Psoas muscle (tissue), 8 donors: ENCODE measurements around the gene HTR6. TPM values are rescaled to one million over a fixed set of nuclear protein-coding genes. Genes with fewer than 3 reads are reported as not detected.
A peak's percentile ranks its signal among the peaks of the same experiment; 100 is the strongest.

Experiments
- ATAC-seq, 4 donors: fragments of 200-7000 bp; cut with Tn5 transposase; one replicate each; pipeline ENCODE4 v1.9.1; 2020; ENCODE audit warnings: moderate library complexity in 3 of 4, mild to moderate bottlenecking in 2 of 4
- DNase-seq, 2 donors: peaks; one replicate each; pipeline ENCODE4 v3.0.0-alpha.2; 2020
- H3K27ac ChIP-seq: fragments of 200-600 bp; one replicate; pipeline ENCODE4 v1.8.0; 2022
- H3K27me3 ChIP-seq, 3 donors: fragments of 200-600 bp in 1 of 3; one replicate each; pipeline versions ENCODE4 v1.6.1 to v1.8.0; 2013 to 2022; ENCODE audit warnings: low read length in 2 of 3, mild to moderate bottlenecking in 2 of 3, moderate library complexity in 1 of 3; ENCODE audit not compliant: insufficient read depth in 3 of 3
- H3K36me3 ChIP-seq, 2 donors: fragments of 200-600 bp in 1 of 2; one replicate each; pipeline versions ENCODE4 v1.6.1 to v1.8.0; 2013 to 2022; ENCODE audit warnings: low read depth in 1 of 2, mild to moderate bottlenecking in 1 of 2, moderate library complexity in 1 of 2; ENCODE audit not compliant: insufficient read depth in 1 of 2
- H3K4me1 ChIP-seq: fragments of 200-600 bp; one replicate; pipeline ENCODE4 v1.8.0; 2022
- H3K4me3 ChIP-seq: fragments of 200-600 bp; one replicate; pipeline ENCODE4 v1.8.0; 2022; ENCODE audit warnings: mild to moderate bottlenecking
- H3K9me3 ChIP-seq: fragments of 200-600 bp; one replicate; pipeline ENCODE4 v1.8.0; 2022
- WGBS, 3 donors: extraction: QIAGEN DNeasy Blood & Tissue Kit; methylation state at CpG; one replicate each; pipeline versions ENCODE4 v1.1.6 to v1.1.7; 2013; 5-methylcytosine and 5-hydroxymethylcytosine counted together
- intact Hi-C, 2 donors: fragments of 100-400 bp; cut with DNase I; formaldehyde crosslinking; loops; one replicate each; pipeline versions ENCODE4 v1.11.0 to v1.14.2; 2022
- polyA plus RNA-seq, 3 donors: library from polyadenylated mRNA; stranded (reverse); fragments of 200-250 nt; gene quantifications; one replicate each; pipeline ENCODE4 v1.2.3, GENCODE V29; 2013
- total RNA-seq, 4 donors: library from RNA; stranded (reverse); fragmentation: NEBNext Ultra II Directional in 2 of 4; extraction: Animal tissue kit (Norgen Biotek cat#: 25700) in 2 of 4; gene quantifications; one replicate each; pipeline versions ENCODE4 v1.2.1 to v1.2.4, GENCODE V29; 2021 to 2023
- TF ChIP-seq, protein P1 (sequence below): fragments of 200-600 bp; IDR thresholded peaks from one replicate; pipeline ENCODE4 v1.8.0; 2022; ENCODE audit warnings: antibody characterized with exemption
- donor health status: healthy with polysubstance abuse.
- donor health status: DM: no; HTN: no; CAD: no; lungs with moderate emphysema.
- donor health status: Bipolar disorder and iron deficiency.
- donor health status: healthy.
- donor health status: DM: yes; HTN: yes; CAD: no.
- donor health status: DM: no; HTN: no; CAD: no.
- donor health status: DM: no; HTN: no; CAD: no.
- donor health status: DM: yes; HTN: yes; CAD: no.

The HTR6 gene
- total and polyA plus RNA-seq, 7 donors, result not detected

DNA sequence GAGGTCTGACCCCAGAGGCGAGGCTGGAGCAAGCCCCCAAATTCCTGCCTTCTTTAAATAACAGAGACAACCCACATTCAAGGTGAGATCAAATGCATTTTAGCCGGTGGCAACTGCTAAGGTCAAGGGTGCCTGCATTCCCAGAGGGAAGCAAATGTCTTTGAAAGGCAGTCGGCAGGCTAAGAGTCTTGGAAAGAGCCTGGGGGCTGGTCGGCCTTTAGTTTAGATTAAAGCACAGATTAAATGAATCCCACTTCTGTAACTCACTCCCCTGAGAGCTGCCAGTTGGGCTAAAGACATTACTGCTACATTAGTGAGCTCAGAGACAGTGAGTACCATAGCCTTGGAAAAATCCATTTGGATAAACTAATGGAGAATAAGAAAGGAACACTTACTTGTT, 59.2 kb downstream of the HTR6 start:
- H3K4me3 ChIP-seq, result no peak overlapping the region
- H3K4me1 ChIP-seq, result no peaks in the 10 kb centered on the region
- H3K27me3 ChIP-seq, result no peaks in the 10 kb centered on the region
- peaks cover 0 to 4% of the 10 kb centered on the region in 2 donors for H3K36me3 ChIP-seq
- TF ChIP-seq, protein P1, sequence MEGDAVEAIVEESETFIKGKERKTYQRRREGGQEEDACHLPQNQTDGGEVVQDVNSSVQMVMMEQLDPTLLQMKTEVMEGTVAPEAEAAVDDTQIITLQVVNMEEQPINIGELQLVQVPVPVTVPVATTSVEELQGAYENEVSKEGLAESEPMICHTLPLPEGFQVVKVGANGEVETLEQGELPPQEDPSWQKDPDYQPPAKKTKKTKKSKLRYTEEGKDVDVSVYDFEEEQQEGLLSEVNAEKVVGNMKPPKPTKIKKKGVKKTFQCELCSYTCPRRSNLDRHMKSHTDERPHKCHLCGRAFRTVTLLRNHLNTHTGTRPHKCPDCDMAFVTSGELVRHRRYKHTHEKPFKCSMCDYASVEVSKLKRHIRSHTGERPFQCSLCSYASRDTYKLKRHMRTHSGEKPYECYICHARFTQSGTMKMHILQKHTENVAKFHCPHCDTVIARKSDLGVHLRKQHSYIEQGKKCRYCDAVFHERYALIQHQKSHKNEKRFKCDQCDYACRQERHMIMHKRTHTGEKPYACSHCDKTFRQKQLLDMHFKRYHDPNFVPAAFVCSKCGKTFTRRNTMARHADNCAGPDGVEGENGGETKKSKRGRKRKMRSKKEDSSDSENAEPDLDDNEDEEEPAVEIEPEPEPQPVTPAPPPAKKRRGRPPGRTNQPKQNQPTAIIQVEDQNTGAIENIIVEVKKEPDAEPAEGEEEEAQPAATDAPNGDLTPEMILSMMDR, result no peak
- 74 to 77% (median 75%) methylated on average over 4 of the region's 4 CpGs for WGBS, 3 donors
- DNase-seq (no peak), ATAC-seq (no peak)
- H3K9me3 ChIP-seq, result no peaks in the 10 kb centered on the region
- no peak overlapping the region for H3K27ac ChIP-seq
- intact Hi-C loops, result loop anchor here in 1 of 2 donors (10.0 kb wide), 1 partner anchor 141 kb away; no protein-coding TSS in a partner anchor

DNA sequence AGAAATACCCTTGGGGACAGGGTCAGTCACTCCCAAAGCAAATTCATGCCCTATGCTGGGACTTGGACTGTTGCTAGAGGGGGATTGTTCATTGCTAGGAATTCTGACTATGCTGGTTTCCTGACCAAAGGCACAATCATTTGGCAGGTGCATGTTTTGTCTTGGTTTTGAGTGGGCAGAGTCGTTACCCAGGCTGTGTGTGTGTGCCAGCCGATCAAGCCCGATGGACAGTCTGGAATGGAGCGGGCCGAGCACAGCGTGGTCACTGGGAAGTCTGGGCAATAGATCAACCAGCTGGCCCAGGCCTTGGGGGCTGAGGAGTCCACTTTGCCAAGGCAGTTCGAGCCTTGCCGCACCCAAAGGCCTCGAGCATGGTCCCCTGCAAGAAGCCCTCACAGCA, 60.9 kb downstream of the HTR6 start:
- WGBS, 3 donors, result 66 to 84% (median 77%) methylated on average over 9 of the region's 9 CpGs
- no peak overlapping the region for H3K4me3 ChIP-seq
- H3K4me1 ChIP-seq, result no peaks in the 10 kb centered on the region
- TF ChIP-seq, protein P1, result no peak
- no peaks in the 10 kb centered on the region for H3K27me3 ChIP-seq
- H3K9me3 ChIP-seq, result peaks cover 5% of the 10 kb centered on the region
- intact Hi-C loops, result loop anchor here in 1 of 2 donors (10.0 kb wide), 1 partner anchor 139 kb away; no protein-coding TSS in a partner anchor
- ATAC-seq (no peak), DNase-seq (no peak)
- no peak overlapping the region for H3K27ac ChIP-seq
- H3K36me3 ChIP-seq, result peaks cover 0 to 4% of the 10 kb centered on the region in 2 donors

DNA sequence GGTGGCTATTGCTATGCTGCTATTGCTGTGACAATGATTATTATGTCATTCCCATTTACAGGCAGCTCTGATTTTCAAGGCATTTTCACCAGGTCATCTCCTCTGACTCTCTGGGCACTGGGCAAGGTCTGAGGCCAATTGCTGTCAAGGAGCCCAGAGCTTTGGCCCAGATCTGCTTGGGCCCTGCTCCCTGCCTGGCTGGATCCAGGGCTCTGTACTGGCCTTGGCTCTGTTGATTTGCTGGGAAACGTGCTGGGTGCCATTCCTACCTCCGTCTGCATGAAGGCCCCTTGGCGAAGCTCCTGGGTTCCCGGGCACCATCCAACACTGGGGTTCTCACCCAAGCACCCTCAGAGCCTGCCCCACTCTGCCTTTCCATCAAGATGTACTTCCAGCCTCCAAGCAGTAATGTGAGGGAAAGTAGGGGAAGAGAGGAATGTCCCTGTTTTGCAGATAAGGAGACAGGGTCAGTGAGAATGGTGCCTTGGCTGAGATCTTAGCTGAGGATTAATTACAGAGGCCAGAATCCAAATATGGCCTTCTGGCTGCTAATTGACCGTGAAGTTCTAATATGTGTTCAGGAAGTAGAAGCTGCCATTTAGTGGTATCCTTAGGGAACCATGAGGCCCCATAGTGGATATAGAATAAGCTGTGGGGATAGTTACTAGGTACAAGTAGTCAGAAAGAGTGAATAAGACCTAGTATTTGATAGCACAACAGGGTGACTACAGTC, 63.9 kb downstream of the HTR6 start:
- ATAC-seq (peak; percentile 48 to 80 (median 67)), DNase-seq (no peak)
- peaks cover 0 to 4% of the 10 kb centered on the region in 2 donors for H3K36me3 ChIP-seq
- TF ChIP-seq, protein P1, result no peak
- H3K4me3 ChIP-seq, result no peak overlapping the region
- H3K9me3 ChIP-seq, result peaks cover 5% of the 10 kb centered on the region
- 26 to 42% (median 30%) methylated on average over 5 of the region's 5 CpGs for whole genome bisulfite sequencing, 3 donors
- no peak overlapping the region for H3K27ac ChIP-seq
- intact Hi-C loops, result loop anchor here in 1 of 2 donors (10.0 kb wide), 1 partner anchor 136 kb away; no protein-coding TSS in a partner anchor
- H3K4me1 ChIP-seq, result no peaks in the 10 kb centered on the region
- no peaks in the 10 kb centered on the region for H3K27me3 ChIP-seq

DNA sequence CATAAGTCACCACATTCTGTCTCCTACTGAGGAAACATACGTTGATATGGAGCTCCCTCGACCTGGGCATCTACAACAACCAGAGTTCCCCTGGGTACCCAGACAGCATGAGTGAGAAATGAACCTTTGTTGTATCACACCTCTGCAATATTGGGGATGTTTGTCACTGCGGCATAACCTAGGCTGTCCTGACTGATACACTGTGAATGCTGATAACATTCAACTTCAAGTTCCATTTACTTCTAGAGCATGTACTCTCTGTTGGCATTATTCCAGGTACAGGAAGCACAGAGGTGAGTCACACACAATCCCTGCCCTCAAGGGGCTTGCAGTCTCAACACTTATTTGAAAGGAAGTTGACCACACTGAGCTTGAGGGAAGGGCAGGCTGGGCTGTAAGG, 65.6 kb downstream of the HTR6 start:
- WGBS, 3 donors, result 96 to 100% (median 100%) methylated on average over 3 of the region's 3 CpGs
- intact Hi-C loops, result no loop called here
- Histone ChIP-seq H3K4me1 (peaks cover 9% of the 10 kb centered on the region), H3K9me3 (peaks cover 5% of the 10 kb centered on the region), H3K27me3 (no peaks in the 10 kb centered on the region), H3K27ac (no peak overlapping the region), H3K36me3 (peaks cover 0 to 4% of the 10 kb centered on the region in 2 donors), H3K4me3 (no peak overlapping the region)
- TF ChIP-seq, protein P1, result no peak
- DNase-seq, result no peak
- no peak for ATAC-seq

Other genes starting within 250 kb of the HTR6 start
- gene CAPZB, start 179.3 kb upstream of the HTR6 start, total RNA-seq, result 100 to 1,000 TPM; 207 to 284 (median 232) TPM
- 100 to 1,000 TPM; 179 to 261 (median 206) TPM for gene CAPZB, start 179.3 kb upstream of the HTR6 start, polyA plus RNA-seq
- gene NBL1, start 20.6 kb upstream of the HTR6 start, total RNA-seq, result 10 to 100 TPM; 11.8 to 22.8 (median 16.0) TPM
- 10 to 100 TPM; 12.4 to 15.1 (median 13.0) TPM for gene NBL1, start 20.6 kb upstream of the HTR6 start, polyA plus RNA-seq
- gene TMCO4, start 135.0 kb downstream of the HTR6 start, total RNA-seq, result 1 to 10 TPM; 2.3 to 4.8 (median 3.4) TPM
- gene TMCO4, start 135.0 kb downstream of the HTR6 start, polyA plus RNA-seq, result 1 to 10 TPM; 2.6 to 3.6 (median 3.2) TPM
- gene RNF186, start 150.4 kb downstream of the HTR6 start, total RNA-seq, result not detected
- under 1 TPM in 1 of 3 donors, not detected in 2; 0.08 TPM for gene RNF186, start 150.4 kb downstream of the HTR6 start, polyA plus RNA-seq
- gene OTUD3, start 217.5 kb downstream of the HTR6 start, total RNA-seq, result 1 to 10 TPM; 5.0 to 6.7 (median 6.0) TPM
- 1 to 10 TPM; 2.3 to 7.6 (median 6.1) TPM for gene OTUD3, start 217.5 kb downstream of the HTR6 start, polyA plus RNA-seq